CD4-positive, alpha-beta T cell (primary cell): ENCODE data around the gene FIGLA. TPM values are rescaled to one million over a fixed set of nuclear protein-coding genes. Genes with fewer than 3 reads are reported as not detected.

Experiments used
- ATAC-seq: fragments of 200-7000 bp; cut with Tn5 transposase; one replicate; pipeline ENCODE4 v1.10.0; 2022; ENCODE audit warnings: mild to moderate bottlenecking; ENCODE audit not compliant: poor library complexity
- CTCF ChIA-PET: fragments of 350-600 bp; sonication (Branson Sonifier 250); formaldehyde crosslinking; loops from one replicate; lab custom pipeline; 2021; ENCODE audit warnings: antibody characterized with exemption, inconsistent platforms; lab: Charles Lee
- POLR2A ChIA-PET: fragments of 350-600 bp; sonication (Branson Sonifier 250); formaldehyde crosslinking; loops from one replicate; lab custom pipeline; 2021; ENCODE audit warnings: antibody characterized with exemption, inconsistent platforms; lab: Charles Lee
- DNase-seq, 14 experiments: peaks; one replicate each; pipeline ENCODE4 v3.0.0-alpha.2; 2013 to 2020; ENCODE audit warnings: mixed read lengths in 2 of 14
- H3K27ac ChIP-seq, 2 donors: one replicate each; pipeline versions ENCODE4 v1.5.1 to v1.7.0; 2013; ENCODE audit warnings: low read length in 2 of 2, low read depth in 1 of 2, mild to moderate bottlenecking in 1 of 2
- H3K27me3 ChIP-seq, 2 experiments: 1 replicate in 1 of 2; 2 replicates in 1 of 2; pipeline versions ENCODE4 v1.6.1 to v1.7.0; 2013; ENCODE audit warnings: low read length in 2 of 2, control low read depth in 1 of 2, mild to moderate bottlenecking in 1 of 2, moderate library complexity in 1 of 2; ENCODE audit not compliant: insufficient read depth in 2 of 2, control insufficient read depth in 1 of 2
- H3K36me3 ChIP-seq: one replicate; pipeline ENCODE4 v1.6.1; 2013; ENCODE audit warnings: low read length, control low read depth; ENCODE audit not compliant: insufficient read depth
- H3K4me1 ChIP-seq: one replicate; pipeline ENCODE4 v1.6.1; 2013; ENCODE audit warnings: low read length, control low read depth; ENCODE audit not compliant: insufficient read depth
- H3K4me3 ChIP-seq: one replicate; pipeline ENCODE4 v1.5.1; 2013; ENCODE audit warnings: mild to moderate bottlenecking, low read length, moderate library complexity
- H3K9me3 ChIP-seq, 2 experiments: 1 replicate in 1 of 2; 2 replicates in 1 of 2; pipeline versions ENCODE4 v1.6.1 to v1.7.0; 2013; ENCODE audit warnings: low read length in 2 of 2, mild to moderate bottlenecking in 2 of 2, control low read depth in 1 of 2, moderate library complexity in 1 of 2; ENCODE audit not compliant: control insufficient read depth in 1 of 2, insufficient read depth in 1 of 2
- H3K27ac Mint-ChIP-seq: one replicate; pipeline ENCODE4 v1.8.0; 2020; ENCODE audit warnings: mixed read lengths
- H3K27me3 Mint-ChIP-seq: one replicate; pipeline ENCODE4 v1.8.0; 2021; ENCODE audit warnings: mixed read lengths
- H3K36me3 Mint-ChIP-seq: one replicate; pipeline ENCODE4 v1.8.0; 2021; ENCODE audit warnings: low read depth, mixed read lengths
- H3K4me1 Mint-ChIP-seq: one replicate; pipeline ENCODE4 v1.8.0; 2021; ENCODE audit warnings: low read depth, mixed read lengths
- H3K4me3 Mint-ChIP-seq: one replicate; pipeline ENCODE4 v1.8.0; 2020; ENCODE audit warnings: mild to moderate bottlenecking, mixed read lengths
- H3K9me3 Mint-ChIP-seq: one replicate; pipeline ENCODE4 v1.8.0; 2020; ENCODE audit warnings: mixed read lengths
- intact Hi-C, 2 experiments: fragments of 100-400 bp; cut with DNase I in 1 of 2; cut with micrococcal nuclease in 1 of 2; formaldehyde crosslinking; loops; one replicate each; pipeline versions ENCODE4 v1.15.1 to v1.9.0; 2023 to 2025; cut with DNase I, micrococcal nuclease
- total RNA-seq, 174 experiments: library from RNA in 2 of 174; stranded (reverse) in 2 of 174; gene quantifications; one replicate each; pipeline ENCODE4 v1.2.3 and lab custom pipeline; 2021 to 2026
- TF ChIP-seq, protein P1 (sequence below): fragments of 200-600 bp; IDR thresholded peaks from one replicate; pipeline ENCODE4 v1.8.0; 2022; ENCODE audit warnings: antibody characterized with exemption, mild to moderate bottlenecking

FIGLA gene
- total RNA-seq, 2 experiments from 2014 or later, result not detected

DNA sequence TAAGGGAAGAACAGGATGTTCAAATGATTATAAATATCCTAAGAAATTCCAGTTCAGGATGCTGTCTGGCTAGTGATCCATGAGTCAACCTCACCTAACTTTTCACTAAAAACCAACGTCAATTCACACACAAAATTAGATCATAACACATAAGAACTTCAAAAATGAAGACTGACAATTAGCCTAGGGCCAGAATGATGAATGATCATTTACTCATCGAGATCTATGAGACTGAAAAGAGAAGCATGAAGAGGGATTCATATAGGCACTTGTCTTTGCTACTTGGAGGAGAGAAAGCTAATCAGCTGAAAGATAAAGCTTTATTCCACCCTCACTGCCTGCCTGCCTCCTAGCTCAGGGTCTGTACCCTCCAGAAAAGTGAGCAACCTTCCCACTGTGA is 52.3 kb downstream of the FIGLA start:
- H3K4me1 Mint-ChIP-seq, result peaks cover 15% of the 10 kb centered on the region
- peaks cover 10% of the 10 kb centered on the region for H3K36me3 Mint-ChIP-seq
- Histone ChIP-seq H3K4me1 (no peaks in the 10 kb centered on the region), H3K27ac (no peak overlapping the region), H3K36me3 (no peaks in the 10 kb centered on the region), H3K9me3 (no peaks in the 10 kb centered on the region), H3K27me3 (peaks cover 4 to 5% of the 10 kb centered on the region in 2 experiments), H3K4me3 (no peak overlapping the region)
- H3K27ac Mint-ChIP-seq, result no peak overlapping the region
- ChIA-PET CTCF (no interaction called here), POLR2A (no interaction called here)
- H3K9me3 Mint-ChIP-seq, result peaks cover 3% of the 10 kb centered on the region
- DNase-seq, result no peak
- no peaks in the 10 kb centered on the region for H3K27me3 Mint-ChIP-seq
- intact Hi-C loops, result no loop called here
- TF ChIP-seq, protein P1, sequence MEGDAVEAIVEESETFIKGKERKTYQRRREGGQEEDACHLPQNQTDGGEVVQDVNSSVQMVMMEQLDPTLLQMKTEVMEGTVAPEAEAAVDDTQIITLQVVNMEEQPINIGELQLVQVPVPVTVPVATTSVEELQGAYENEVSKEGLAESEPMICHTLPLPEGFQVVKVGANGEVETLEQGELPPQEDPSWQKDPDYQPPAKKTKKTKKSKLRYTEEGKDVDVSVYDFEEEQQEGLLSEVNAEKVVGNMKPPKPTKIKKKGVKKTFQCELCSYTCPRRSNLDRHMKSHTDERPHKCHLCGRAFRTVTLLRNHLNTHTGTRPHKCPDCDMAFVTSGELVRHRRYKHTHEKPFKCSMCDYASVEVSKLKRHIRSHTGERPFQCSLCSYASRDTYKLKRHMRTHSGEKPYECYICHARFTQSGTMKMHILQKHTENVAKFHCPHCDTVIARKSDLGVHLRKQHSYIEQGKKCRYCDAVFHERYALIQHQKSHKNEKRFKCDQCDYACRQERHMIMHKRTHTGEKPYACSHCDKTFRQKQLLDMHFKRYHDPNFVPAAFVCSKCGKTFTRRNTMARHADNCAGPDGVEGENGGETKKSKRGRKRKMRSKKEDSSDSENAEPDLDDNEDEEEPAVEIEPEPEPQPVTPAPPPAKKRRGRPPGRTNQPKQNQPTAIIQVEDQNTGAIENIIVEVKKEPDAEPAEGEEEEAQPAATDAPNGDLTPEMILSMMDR, result no peak
- H3K4me3 Mint-ChIP-seq, result no peak overlapping the region
- ATAC-seq, result no peak

DNA sequence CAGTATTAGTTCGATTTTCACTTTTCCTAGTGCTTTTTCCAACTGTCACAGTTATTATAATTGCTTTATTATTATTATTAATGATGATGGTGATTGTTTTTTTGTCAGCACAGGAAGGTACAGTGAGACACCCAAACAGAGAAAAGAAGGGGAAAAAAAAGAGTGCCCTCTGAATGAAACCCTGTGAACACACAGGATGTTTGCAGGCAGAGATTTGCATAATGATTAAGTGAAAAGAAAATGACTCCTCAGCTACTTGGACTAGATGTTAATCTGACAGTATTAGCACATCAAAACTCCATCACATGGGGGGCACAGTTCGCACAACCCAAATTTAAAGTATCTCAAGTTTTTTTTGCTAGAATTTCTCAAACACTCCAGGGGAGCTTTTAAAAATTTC is 55.4 kb downstream of the FIGLA start:
- ATAC-seq, result no peak
- Mint-ChIP-seq H3K27me3 (no peaks in the 10 kb centered on the region), H3K4me3 (no peak overlapping the region), H3K36me3 (peaks cover 3% of the 10 kb centered on the region), H3K4me1 (peaks cover 16% of the 10 kb centered on the region), H3K9me3 (peaks cover 3% of the 10 kb centered on the region), H3K27ac (no peak overlapping the region)
- H3K4me1 ChIP-seq, result no peaks in the 10 kb centered on the region
- H3K27ac ChIP-seq, result no peak overlapping the region
- no peak overlapping the region for H3K4me3 ChIP-seq
- DNase-seq, result no peak
- CTCF ChIA-PET, result no interaction called here
- POLR2A ChIA-PET, result no interaction called here
- H3K9me3 ChIP-seq, result no peaks in the 10 kb centered on the region
- intact Hi-C loops, result no loop called here
- TF ChIP-seq, protein P1, result no peak
- H3K36me3 ChIP-seq, result no peaks in the 10 kb centered on the region
- peaks cover 4 to 5% of the 10 kb centered on the region in 2 experiments for H3K27me3 ChIP-seq

DNA sequence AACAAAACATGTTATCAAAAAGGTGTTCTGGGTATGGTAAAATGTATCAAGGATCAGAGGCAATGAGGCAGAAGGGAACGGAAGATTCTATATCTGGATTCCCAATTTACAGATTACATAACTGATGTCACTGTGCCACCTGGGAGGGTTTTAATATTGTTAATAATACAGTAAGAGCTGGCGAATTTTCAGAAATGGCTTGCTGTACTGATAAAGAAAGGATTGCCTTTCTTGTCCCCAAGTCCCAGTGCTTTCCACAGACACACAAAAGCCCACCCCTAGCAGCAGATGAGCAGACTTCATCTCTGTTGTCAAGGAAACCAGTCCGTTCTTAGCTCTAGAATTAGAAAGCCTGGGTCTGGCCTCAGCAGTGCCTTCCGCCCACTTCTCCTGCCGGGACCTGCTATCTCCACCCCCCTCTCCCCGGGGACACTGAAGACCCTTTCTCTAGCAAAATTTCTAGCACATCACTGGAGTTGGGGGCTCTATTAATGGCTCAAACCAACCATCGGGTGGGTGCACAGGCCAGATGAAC is 56.7 kb downstream of the FIGLA start:
- ChIA-PET CTCF (no interaction called here), POLR2A (no interaction called here)
- H3K27ac ChIP-seq, result no peak overlapping the region
- intact Hi-C loops, result no loop called here
- H3K27me3 ChIP-seq, result peaks cover 4 to 5% of the 10 kb centered on the region in 2 experiments
- H3K4me1 ChIP-seq, result no peaks in the 10 kb centered on the region
- ATAC-seq, result no peak
- DNase-seq, result no peak
- Mint-ChIP-seq H3K4me3 (no peak overlapping the region), H3K9me3 (no peaks in the 10 kb centered on the region), H3K27ac (no peak overlapping the region), H3K4me1 (peaks cover 16% of the 10 kb centered on the region), H3K36me3 (no peaks in the 10 kb centered on the region), H3K27me3 (no peaks in the 10 kb centered on the region)
- H3K36me3 ChIP-seq, result no peaks in the 10 kb centered on the region
- TF ChIP-seq, protein P1, result no peak
- no peaks in the 10 kb centered on the region for H3K9me3 ChIP-seq
- no peak overlapping the region for H3K4me3 ChIP-seq
